ENCODE results near the gene SUN1.

SUN1 gene

GRCh38 chr7:898855-899681 lies 66.8 kb downstream of the SUN1 start:
- FAIRE-seq: no peak
- no peak for DNase-seq (ENCODE audit: extremely low spot score, insufficient read length, low read depth)

DNA sequence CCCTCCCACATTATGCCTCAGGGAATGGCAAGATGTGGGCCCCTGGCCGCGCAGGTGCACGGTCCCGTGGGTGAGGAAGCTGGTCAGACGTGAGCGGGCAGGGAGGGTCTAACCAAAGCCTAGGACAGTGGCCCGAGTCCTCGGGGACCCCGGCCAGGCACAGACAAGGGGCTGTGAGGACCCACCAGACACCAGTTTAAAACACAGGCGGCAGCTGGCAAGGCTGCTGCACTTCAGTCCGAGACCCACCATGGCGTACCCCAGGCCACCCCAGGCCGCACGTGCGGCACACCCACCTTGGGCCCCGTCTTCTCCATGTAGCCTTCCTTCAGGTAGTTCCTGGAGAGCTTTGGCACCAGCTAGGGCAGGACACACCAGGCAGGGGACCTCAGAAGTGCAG lies 67.5 kb downstream of the SUN1 start:
- no peak for FAIRE-seq
- no peak for DNase-seq (ENCODE audit: extremely low spot score, insufficient read length, low read depth)

GRCh38 chr7:900331-901040 lies 68.2 kb downstream of the SUN1 start:
- DNase-seq (ENCODE audit: extremely low spot score, insufficient read length, low read depth) (no peak), FAIRE-seq (no peak)

DNA sequence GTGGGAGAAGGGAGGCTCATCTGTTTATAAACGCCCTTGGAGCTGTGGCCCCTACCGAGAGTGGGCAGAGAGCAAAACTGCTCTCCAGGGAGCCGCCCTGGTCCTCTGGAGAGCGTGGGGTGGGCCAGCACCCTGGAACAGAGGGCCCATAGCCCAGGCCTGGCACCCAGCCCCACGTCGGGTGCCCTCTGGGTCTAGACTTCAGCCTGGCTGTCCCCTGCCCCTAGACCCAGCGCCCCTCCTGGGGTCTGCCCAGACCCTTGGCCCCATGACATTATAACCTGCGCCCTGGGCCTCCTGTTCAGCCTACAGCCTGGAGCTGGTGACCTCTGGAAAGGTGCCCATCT lies 68.7 kb downstream of the SUN1 start:
- no peak for FAIRE-seq

DNA sequence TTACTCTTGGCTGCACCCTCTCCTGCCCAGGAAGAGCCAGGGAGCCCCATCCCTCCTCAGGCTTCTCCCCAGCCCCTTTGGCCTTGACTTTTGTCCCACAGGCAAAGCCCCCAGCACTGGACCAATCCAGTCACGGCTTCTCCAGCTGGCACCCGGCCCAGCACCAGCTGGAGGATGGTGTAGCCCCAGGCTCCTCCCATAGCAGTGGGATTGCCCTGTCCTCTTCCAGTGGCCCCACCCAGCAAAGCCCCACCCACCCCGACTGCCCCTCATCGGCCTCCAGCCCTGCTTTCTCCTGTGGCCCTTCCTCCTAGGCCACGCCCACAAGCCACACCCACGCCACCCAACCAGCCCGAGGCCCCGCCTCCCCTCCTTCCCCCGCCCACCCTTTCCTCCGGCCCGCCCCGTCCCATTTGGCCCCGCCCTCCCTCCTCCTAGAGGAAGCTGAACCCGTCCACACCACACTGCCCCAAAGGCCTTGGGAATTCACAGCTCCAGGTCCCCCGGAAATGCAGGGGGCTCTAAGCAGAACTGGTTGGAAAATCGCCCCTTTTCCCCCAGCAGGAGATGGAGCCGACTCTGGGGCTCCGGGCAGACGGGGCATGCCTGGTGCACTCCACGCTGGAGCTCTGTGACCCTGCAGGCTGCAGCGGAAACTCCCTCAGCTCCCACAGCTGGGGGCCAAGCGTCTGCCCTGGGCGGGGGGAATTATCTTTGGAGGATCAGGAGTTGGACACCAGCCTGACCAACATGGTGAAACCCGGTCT lies 69.3 kb downstream of the SUN1 start:
- peak; percentile 69 for DNase-seq (ENCODE audit: extremely low spot score, insufficient read length, low read depth)
- no peak for FAIRE-seq

More for the DNA sequence above, 68.7 kb downstream of the SUN1 start:
- no peak for DNase-seq (ENCODE audit: extremely low spot score, insufficient read length, low read depth)

DNA sequence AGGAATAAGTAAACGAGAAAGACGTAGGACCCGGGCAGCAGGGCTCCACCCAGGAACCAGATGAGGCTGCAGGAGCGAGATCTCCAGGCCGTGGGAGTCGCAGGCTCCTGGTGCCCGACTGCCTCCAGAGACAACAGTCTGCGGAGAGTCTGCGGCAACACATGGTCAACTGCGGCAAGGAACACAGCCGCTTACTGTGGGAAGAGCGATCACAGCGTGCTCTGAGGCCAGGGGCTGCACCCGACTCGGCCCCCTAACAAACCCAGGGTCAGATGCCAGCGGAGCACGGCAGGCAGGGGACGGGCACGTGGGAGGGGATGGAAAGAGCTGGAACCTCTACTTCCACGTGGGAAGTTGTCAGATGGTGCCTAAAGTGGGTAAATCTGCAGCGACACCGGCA lies 70.7 kb downstream of the SUN1 start:
- FAIRE-seq: no peak
- DNase-seq (ENCODE audit: extremely low spot score, insufficient read length, low read depth): no peak

GRCh38 chr7:903921-904755 lies 71.9 kb downstream of the SUN1 start:
- no peak for FAIRE-seq

GRCh38 chr7:904847-905246 lies 72.6 kb downstream of the SUN1 start:
- no peak for FAIRE-seq
- DNase-seq (ENCODE audit: extremely low spot score, insufficient read length, low read depth): no peak

More at GRCh38 chr7:903921-904755, 71.9 kb downstream of the SUN1 start:
- no peak for DNase-seq (ENCODE audit: extremely low spot score, insufficient read length, low read depth)

DNA sequence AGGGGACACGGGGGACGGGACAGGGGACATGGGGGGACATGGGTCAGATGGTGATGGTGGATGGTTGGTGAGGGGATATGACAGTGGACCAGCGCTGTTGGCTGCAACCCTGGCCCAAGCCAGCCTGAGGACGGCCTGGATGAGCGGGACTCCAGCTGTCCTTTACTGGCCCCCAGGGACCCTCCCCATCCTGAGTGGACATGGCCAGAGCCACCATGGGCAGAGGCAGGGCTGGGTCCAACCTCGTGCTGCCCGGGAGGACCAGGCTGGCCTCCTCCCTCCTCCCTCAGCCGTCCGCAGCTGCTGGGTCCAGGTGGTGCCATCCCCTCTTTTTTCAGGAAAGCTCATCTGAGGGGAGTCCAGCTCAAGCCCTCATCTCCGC lies 74.5 kb downstream of the SUN1 start:
- no peak for DNase-seq (ENCODE audit: extremely low spot score, insufficient read length, low read depth)
- no peak for FAIRE-seq

DNA sequence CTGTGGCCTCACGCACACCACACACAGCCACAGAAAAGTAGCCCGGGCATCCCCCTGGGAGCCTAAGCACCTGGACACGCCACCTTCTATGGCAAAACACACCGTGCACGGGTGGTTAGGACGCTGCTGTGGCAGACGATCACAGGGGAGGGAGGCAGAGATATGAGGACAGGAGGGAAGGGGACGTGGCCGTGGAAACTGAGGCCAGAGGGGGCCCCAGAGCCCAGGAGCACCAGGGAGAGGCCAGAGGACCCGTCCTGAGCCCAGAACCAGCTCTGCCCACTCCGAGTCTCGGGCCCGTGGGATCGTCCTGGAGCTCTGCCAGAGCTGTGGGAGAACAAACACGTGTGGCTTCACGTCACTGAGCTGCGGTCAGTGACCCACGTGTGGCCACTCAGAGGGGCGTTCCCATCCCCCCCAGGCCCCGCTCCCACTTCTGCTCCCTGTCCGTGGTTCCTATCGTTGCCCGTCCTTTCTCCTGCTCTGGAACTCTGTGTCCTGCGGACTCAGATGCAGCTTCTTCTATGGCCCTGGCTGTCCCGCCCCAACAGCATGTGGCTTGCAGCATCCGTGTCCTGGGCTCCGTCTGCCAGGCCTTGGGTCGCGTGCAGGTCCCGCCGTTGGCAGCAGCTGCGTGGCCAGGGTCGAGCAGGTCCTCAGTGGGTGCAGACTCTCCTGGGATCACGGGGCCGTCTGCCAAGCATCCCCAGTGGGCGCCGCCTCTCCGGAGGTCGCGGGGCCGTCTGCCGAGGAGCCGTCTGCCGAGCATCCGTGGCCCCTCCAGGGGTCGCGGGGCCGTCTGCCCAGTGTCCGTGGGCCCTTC lies 75.1 kb downstream of the SUN1 start:
- DNase-seq (ENCODE audit: extremely low spot score, insufficient read length, low read depth) (no peak), FAIRE-seq (no peak)

DNA sequence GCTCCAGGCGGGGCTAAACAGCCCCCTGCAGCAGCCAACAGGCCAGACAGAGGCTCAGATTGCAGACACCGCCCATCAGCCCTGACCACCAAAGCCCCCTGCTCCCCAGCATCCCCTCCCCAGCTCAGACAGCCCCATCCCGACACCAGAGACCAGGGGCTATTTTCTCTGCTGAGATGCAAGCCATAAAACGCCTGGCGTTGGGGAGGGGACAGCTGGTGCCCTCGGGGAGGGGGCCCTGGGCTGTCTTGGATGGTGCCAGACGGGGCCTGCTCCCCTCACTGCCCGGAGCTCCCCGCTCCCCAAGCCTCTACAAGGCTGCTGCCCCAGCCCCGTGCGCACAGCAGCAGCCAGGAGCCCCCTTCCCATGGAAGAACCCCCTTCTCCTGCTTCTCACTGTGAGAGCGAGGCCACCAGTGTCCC lies 75.9 kb downstream of the SUN1 start:
- no peak for FAIRE-seq
- DNase-seq (ENCODE audit: extremely low spot score, insufficient read length, low read depth): no peak

GRCh38 chr7:908591-909357 lies 76.5 kb downstream of the SUN1 start:
- peak; percentile 90 for DNase-seq (ENCODE audit: extremely low spot score, insufficient read length, low read depth)
- FAIRE-seq: peak; percentile 74

DNA sequence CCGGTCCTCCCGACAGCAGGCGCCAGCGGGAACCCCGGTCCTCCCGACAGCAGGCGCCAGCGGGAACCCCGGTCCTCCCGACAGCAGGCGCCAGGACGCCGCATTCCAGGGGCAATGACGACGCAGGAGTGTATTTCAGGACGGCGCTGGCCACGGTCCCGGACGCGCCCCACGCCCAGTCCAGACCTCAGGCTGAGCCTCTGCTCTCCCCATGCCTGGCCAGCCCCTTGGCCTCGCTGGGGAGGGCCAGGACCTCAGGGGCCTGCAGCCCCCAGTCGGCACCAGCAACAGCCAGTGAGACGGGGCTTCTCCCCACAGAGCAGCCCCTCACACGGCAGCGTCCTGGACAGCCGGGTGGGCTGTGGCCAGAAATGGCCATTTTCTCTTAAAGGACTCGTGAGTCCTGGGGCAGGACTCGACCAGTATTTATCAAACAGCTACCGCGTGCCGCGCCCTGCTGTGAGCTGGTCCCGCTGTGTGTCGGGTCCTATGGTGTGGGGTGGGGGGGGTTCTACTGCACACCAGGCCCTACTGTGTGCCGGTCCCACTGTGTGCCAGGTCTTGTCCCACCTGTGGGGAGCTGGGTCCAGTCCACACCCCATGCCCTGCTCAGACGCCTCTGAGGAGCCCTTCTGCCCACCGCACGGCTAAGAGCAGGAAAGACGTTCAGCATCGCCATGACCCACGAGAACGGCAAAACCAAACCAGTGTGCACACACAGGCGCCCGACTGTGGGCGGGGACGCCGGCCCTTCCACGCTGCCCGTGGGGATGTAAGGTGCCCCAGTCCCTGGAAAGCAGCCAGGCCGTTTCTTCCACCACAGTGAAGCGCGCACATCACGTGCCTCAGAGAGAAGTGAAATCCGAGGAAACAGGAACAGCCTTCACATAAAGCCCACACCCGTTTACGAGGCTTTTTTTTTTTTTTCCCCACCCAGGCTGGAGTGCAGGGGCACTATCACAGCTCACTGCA lies 77.4 kb downstream of the SUN1 start:
- FAIRE-seq (peak; percentile 89), DNase-seq (ENCODE audit: extremely low spot score, insufficient read length, low read depth) (no peak)

GRCh38 chr7:910441-910861 lies 78.2 kb downstream of the SUN1 start:
- DNase-seq (ENCODE audit: extremely low spot score, insufficient read length, low read depth) (no peak), FAIRE-seq (peak; percentile 56)

- no peak for FAIRE-seq
These were observed 78.7 kb downstream of the SUN1 start for GRCh38 chr7:910931-911431.

GRCh38 chr7:911791-912480 lies 79.7 kb downstream of the SUN1 start:
- DNase-seq (ENCODE audit: extremely low spot score, insufficient read length, low read depth): no peak
- FAIRE-seq: no peak

More at GRCh38 chr7:910931-911431, 78.7 kb downstream of the SUN1 start:
- DNase-seq (ENCODE audit: extremely low spot score, insufficient read length, low read depth): no peak

Measured in GM18507 (cell line).